ENCODE data around the gene DQX1.
A peak's percentile ranks its signal among the peaks of the same experiment; 100 is the strongest.

Gene DQX1

DNA sequence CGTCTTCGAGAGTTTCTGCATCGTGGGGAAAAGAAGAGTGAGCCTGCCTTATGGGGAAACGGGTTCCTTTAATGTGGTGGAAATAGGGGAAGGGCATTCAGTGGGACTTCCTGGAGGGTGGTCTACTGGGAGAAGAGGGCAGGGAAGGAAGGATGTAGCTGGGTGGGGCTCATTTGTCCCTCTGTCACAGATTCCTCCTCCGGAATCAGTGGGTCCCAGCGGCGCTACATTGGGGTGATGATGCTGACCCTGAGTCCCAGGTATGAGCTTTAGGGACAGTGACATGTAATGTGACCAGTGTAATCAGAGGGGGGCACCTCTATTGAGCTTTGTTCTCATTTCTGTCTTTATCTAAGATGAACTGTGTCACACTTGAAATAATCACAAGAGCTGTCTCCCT, 5.6 kb upstream of the DQX1 start:
- no peak for TF ChIP-seq ZNF274 (IDR thresholded peaks at IDR 0.05; ENCODE audit: low read depth, low read length)
- peak overlapping the region; percentile 94; the same call in 1 of the 2 replicates for H3K4me3 ChIP-seq (ENCODE audit: low read length)

DNA sequence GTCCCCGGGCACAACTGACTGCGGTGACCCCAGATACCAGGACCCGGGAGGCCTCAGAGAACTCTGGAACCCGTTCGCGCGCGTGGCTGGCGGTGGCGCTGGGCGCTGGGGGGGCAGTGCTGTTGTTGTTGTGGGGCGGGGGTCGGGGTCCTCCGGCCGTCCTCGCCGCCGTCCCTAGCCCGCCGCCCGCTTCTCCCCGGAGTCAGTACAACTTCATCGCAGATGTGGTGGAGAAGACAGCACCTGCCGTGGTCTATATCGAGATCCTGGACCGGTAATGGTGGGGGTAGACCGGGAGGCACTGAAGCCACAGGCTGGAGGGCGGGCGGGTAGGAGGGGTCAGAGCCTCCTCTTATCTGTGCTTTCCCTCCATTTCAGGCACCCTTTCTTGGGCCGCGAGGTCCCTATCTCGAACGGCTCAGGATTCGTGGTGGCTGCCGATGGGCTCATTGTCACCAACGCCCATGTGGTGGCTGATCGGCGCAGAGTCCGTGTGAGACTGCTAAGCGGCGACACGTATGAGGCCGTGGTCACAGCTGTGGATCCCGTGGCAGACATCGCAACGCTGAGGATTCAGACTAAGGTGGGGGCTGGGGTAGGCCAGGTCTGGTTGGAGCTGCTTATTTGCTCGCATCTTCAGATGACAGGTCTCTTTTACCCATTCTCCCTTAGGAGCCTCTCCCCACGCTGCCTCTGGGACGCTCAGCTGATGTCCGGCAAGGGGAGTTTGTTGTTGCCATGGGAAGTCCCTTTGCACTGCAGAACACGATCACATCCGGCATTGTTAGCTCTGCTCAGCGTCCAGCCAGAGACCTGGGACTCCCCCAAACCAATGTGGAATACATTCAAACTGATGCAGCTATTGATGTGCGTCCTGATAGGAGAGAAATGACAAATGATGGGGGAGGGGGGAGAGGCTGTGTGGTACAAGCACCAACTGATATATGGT, 4.5 kb upstream of the DQX1 start:
- H3K4me3 ChIP-seq (ENCODE audit: low read length): peak overlapping the region; percentile 94
- TF ChIP-seq ZNF274 (IDR thresholded peaks at IDR 0.05; ENCODE audit: low read depth, low read length): no peak

DNA sequence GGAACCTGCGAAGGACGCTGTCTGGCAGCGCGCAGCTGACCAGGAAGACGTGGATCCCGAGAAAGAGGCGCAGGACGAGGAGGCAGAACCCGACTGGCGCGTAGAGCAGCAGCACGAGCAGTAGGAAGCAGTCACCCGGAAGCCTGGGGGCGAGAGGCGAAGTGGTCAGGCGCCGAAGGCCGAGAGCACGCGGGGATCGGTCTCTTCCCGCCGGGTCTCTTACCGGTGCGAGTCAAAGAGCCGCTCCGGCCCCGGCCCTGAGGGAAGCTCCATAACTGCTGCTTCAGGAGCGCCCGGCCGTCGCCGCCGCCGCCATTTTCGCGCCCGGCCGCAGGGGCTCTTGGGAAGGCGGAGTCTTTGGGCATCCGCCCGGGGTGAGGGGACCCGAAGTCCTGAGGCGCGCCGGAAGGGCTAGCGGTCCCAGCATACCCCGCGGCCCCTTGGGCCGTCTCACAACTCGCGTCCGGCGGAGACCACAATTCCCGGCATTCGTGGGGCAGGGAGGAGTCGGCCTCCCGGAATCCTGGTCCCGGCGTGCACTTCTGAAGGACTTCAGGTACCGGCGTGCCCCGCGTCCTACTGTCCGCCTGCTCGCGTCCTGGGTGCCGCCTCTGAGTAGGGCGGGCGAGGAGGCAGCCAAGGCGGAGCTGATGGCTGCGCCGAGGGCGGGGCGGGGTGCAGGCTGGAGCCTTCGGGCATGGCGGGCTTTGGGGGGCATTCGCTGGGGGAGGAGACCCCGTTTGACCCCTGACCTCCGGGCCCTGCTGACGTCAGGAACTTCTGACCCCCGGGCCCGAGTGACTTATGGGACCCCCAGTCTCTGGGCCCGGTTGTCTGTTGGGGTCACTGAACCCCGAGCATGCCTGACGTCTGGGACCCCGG, 3.6 kb upstream of the DQX1 start, which contains the start of the genes AUP1 and HTRA2:
AUP1 (minus strand) TSS at position 350 of the 882 bp plus-strand sequence; CDS start at position 273, 77 bp downstream.
HTRA2 (plus strand) TSS at position 577 of the 882 bp plus-strand sequence; CDS start at position 651, 74 bp downstream.
- H3K4me3 ChIP-seq (ENCODE audit: low read length): peak within 1 kb of the TSS; percentile 94
- TF ChIP-seq ZNF274 (IDR thresholded peaks at IDR 0.05; ENCODE audit: low read depth, low read length): no peak

DNA sequence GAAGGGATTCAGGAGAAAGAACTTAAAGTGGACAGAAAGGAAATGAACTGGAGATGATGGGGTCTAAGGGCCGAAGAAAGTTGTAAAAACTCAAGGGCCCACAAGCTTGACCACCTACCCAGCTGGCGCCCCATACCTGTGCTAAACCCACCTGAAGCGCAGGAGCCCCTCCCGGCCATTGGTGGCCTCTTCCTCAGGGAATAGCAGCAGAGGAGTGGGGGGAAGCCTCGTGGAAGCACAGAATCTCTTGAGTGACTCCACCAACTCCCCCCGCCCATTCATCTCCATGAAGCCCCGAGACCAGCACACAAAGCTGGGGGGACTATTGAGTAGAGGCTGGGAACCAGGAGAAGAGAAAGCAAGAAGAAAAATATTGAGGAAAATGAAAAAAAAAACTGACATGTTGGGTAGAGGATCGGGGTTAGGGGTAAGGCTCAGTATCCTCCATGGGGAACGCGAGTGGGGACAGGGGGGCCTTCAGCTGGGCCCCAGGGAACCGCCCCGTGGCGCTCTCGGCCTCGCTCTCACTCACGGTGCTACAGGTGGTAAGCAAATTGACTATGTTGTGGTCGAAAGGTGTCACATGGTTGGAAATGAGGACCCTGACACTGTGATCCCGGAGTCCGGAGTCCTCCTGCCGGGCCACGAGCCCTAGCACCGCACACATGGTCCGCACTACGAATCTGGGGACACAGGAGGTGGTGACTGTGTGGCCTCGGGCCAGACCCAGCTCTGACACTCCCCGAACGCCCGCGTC, 2.7 kb upstream of the DQX1 start:
- no peak for TF ChIP-seq ZNF274 (IDR thresholded peaks at IDR 0.05; ENCODE audit: low read depth, low read length)
- peak overlapping the region; percentile 87 for H3K4me3 ChIP-seq (ENCODE audit: low read length)

DNA sequence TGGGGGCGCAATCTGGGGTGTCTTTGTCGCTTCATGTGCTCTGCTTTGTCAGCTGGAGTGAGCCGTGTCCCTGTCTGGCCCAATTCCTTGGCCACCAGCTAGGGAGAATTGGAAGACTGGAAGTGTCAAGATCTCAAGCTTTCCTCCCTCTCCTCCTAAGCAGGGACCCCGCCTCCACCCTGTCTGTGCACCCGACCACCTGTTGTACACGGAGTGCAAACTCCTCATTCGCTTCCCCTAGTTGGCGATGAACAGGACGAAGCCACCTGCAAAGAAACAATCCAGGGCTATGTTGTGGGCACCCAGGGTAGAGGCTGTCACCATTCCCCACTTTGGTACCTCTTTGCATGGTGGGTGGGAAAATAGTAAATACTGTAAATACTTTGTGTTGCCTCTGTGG, 1.7 kb upstream of the DQX1 start:
- no peak overlapping the region for H3K4me3 ChIP-seq (ENCODE audit: low read length)

DNA sequence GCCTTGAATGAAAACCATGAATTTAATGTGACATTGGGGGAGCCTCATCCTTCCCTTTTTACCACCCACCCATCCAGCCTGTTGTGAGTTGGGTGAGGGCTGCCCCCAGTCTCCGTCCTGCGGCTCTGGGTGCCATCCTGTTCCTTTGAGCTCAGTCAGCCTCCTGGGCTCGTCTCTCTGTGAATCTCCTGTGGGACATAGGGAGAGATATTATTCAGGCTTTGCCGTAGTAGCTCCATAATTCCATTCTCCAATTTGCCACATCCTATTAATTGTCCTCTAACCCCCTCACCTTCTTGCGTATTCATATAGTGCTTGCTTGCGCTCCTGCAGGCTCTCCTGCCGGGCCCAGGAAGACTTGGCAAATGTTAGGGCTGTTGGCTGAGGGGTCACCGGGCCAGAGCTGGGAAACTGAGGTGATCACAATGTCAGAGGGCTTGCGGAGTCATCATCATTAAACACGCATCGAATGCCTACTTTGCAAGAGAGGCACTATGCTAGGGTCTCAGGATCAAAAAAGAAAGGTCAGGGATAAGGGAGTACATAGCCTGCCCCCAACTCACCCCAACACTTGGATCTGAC, 709 bp upstream of the DQX1 start:
- H3K4me3 ChIP-seq (ENCODE audit: low read length): no peak overlapping the region
- TF ChIP-seq ZNF274 (IDR thresholded peaks at IDR 0.05; ENCODE audit: low read depth, low read length): no peak

More for the DNA sequence above, 1.7 kb upstream of the DQX1 start:
- no peak for TF ChIP-seq ZNF274 (IDR thresholded peaks at IDR 0.05; ENCODE audit: low read depth, low read length)

DNA sequence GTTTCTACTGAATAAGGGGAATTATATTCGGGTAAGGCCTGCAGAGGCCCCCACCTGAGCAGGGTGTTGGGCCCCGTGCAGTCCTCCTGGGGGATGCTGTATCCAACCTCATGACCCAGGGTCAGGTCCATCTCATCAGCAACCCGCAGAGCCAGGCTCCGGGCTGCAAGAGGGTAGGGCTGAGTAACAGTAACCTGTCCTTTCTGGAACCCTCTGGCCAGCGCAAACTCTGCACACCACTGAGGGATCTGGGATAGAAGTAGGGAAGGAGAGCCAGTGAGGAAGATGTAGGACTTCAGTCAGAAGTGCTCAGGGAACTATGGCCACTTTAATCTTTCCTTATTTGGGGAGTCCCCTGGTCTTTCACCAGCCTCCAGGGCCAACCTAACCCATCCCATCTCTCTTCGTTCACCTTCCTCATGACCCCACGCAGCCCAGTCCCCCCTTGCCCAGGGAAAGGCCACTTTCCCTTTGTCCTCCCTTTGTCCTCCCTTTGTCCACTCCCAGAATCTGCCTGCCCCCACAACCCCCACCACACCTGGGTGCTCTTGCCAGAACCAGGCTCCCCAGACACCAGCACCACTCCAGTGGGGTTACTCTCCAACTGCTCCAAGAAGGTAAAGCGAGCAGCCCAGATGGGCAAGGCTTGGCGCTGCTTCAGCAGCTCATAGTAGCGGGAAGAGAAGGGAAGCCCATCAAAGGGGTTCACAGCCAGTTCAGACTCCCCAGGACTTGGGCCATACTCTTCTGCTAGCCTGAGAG, 895 bp downstream of the DQX1 start:
- no peak for TF ChIP-seq ZNF274 (IDR thresholded peaks at IDR 0.05; ENCODE audit: low read depth, low read length)
- no peak overlapping the region for H3K4me3 ChIP-seq (ENCODE audit: low read length)

DNA sequence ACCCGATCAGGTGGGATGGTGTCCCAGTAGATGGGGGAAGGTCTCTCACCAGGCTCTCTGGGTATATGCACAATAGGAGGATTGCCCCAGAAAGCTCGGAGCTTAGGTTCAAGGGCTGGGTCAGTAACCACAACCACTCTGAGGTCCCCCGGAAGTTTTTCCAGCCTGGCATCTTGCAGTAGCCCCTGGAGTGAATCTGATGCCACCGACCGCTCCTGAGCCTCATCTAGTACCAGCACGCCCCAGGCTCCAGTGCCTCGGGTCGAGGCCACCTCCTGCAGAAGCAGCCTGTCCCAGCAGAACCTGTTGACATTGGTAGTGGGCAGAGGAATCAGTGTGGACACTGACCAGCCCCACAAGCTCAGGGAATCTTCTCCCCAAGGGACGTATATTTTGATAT, 2.0 kb downstream of the DQX1 start:
- TF ChIP-seq ZNF274 (IDR thresholded peaks at IDR 0.05; ENCODE audit: low read depth, low read length): no peak
- H3K4me3 ChIP-seq (ENCODE audit: low read length): no peak overlapping the region

DNA sequence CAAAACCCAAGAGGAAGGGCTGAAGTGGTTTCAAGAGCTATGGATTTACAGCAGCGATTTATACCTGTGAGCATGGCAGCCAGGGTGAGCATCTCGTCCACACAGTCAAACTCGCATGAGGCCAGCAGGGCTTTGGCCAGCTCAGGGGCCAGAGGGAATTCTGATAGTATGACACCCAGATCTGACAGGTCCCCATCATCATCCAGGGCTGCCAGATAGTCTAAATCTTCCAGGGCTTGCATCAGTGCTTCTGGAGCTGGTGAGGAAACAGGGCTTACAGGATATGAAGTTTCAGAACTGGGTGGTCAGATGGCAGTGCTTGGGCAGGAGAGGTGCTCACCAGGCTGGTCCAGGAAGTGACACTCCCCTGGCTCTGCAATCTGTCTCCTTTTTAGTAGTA, 3.5 kb downstream of the DQX1 start:
- H3K4me3 ChIP-seq (ENCODE audit: low read length): no peak overlapping the region
- TF ChIP-seq ZNF274 (IDR thresholded peaks at IDR 0.05; ENCODE audit: low read depth, low read length): no peak

DNA sequence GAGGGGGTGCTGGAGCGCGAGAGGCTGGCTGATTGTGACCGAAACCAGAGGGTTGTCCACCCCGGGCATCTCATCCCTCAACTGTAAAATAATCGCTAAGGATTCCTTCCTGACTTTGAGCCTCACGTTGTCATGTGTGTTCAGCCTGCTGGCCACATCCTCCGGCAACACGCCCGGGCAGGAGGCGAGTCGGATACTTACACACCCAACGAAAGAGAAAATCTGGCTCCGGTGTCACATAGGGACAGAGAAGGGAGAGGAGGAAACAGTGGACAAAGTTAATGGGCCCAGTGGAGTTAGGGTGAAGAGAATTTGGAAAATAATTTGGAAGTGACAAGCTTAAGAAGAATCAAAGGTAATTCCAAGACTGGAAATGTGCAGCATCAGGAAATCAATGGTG, 9.4 kb downstream of the DQX1 start:
- H3K4me3 ChIP-seq (ENCODE audit: low read length): no peak overlapping the region; the same call in 1 of the 2 replicates
- no peak for TF ChIP-seq ZNF274 (IDR thresholded peaks at IDR 0.05; ENCODE audit: low read depth, low read length)

DNA sequence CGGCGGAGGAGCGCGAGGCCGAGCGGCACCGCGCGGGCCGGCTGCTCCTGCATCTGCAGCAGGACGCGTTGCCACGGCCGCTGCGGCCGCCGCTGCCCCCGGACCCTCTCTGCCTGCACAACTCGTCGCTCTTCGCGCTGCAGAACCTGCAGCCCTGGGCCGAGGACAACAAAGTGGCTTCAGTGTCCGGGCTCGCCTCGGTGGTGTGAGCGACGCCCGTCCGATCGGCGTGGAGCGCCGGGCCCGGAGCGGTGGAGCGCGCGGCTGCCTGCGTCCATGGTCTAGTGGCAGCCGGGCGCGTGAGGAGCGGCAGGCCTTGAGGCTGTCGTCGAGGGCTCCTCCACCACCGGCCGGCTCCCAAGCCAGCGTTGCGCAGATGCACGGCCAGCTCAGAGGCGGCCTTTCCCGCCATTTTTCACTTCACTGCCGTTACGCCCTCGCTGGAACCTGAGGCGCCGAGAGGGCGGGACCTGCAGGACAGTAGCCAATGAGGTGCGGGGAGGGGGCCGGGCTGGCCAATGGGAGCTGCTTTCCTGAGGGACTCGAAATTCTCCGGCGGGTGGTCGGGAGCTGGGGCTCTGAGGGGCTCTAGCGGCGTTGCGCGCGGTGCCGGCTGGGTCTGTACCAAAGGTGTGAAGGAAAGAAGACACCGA, 9.9 kb downstream of the DQX1 start:
- peak overlapping the region; percentile 1; the same call in 1 of the 2 replicates for H3K4me3 ChIP-seq (ENCODE audit: low read length)
- TF ChIP-seq ZNF274 (IDR thresholded peaks at IDR 0.05; ENCODE audit: low read depth, low read length): no peak
